DOHH2 (cell line): Measurements from ENCODE around the gene LMO3.

ENCODE experiments used
- CTCF ChIP-seq: fragments of 200-600 bp; sonication (generic); IDR thresholded peaks from one replicate; pipeline ENCODE4 v1.5.1; 2014; ENCODE audit warnings: antibody characterized with exemption, mild to moderate bottlenecking, low read depth, low read length; ENCODE audit not compliant: poor library complexity, severe bottlenecking
- EZH2phosphoT487 ChIP-seq: fragments of 200-600 bp; sonication (generic); IDR thresholded peaks from 2 replicates; pipeline ENCODE4 v1.6.1; 2017; ENCODE audit warnings: borderline replicate concordance, mild to moderate bottlenecking, antibody characterized with exemption, low read length, moderate library complexity, mixed read lengths

- no peak for TF ChIP-seq CTCF
- no peak for TF ChIP-seq EZH2phosphoT487
Observed at GRCh38 chr12:16545836-16546235, 60.1 kb downstream of the LMO3 start.
